Measurements from ENCODE around the gene SLC51B.

The SLC51B gene

DNA sequence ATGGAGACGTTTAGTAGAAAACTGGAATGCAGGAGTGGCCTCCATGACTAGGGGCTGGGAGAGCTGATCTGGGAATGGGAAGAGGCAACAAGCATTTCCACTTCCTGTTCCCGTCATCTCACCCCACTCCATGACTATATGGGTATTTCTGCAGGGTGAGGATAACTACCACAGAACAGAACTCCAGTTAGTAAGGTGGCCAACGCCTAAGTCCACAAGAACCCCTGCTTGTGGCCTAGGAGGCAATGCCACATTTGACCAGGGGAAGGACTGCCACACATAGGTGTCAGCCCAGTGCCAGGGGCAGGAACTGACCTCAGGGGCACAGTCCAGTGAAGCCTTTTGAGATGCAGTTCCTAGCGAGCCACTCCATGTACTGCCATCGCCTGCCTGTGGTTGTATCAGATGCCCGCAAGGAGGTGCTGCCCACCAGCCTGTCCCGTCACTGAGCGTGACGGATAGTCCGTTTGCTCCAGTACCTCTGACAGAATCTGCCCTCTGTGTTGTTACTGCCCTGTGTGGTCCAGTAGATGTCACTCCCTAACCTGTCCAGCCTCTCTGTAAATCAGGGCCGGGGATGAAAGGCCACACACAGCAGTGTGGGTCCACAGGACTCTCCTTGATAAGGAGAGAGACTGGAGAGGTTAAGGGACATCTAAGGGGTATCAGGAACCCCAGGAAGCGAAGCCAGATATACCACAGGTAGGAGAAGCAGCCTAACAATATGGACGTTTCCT, 12.2 kb upstream of the SLC51B start:
- Histone ChIP-seq H3K9ac (ENCODE audit: insufficient read length, low read depth) (no peak overlapping the region), H3K27me3 (ENCODE audit: insufficient read depth, insufficient read length) (no peaks in the 10 kb centered on the region), H3K4me1 (ENCODE audit: insufficient read depth, insufficient read length) (peaks cover 2% of the 10 kb centered on the region), H3K9me3 (ENCODE audit: insufficient read depth, low read length) (no peaks in the 10 kb centered on the region), H3K4me3 (ENCODE audit: insufficient read length, low read depth) (no peak overlapping the region), H3K36me3 (ENCODE audit: insufficient read depth, insufficient read length, low read length) (no peaks in the 10 kb centered on the region)
- peak; percentile 73 for DNase-seq (ENCODE audit: low read depth, low spot score)
- TF ChIP-seq YY1 (IDR thresholded peaks at IDR 0.05; ENCODE audit: insufficient read depth, insufficient read length) (no peak), ZNF274 (IDR thresholded peaks at IDR 0.05; ENCODE audit: low read depth, low read length) (no peak), SUZ12 (IDR thresholded peaks at IDR 0.05; ENCODE audit: extremely low read depth, insufficient read depth, insufficient read length) (no peak)

DNA sequence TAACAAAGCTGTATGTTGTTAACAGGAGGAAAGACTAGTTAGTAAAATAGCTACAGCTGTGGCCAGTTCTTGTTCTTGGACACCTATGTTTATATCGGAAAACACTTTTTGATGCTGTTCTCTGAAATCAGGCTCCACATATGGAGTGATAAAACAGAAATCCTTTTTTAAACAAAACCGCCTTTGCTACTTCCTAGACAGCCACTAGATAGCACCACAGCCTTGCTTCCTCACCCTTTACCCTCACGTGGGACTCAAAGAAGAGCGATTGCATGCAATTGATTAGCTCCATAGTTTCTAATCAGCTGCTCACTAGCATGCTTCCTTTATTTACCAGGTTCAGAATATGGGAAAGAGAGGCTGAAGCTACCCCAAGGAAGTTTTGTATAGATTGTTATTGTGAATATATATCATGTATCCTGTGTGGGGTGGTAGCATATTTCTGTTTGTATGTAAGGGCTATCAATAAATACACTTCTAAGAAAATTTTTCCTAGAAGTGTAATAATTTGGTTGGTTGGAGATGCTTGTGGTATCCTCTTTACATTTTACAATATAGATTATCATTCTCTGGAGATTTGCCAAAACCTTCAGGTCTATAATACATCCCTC, 11.4 kb upstream of the SLC51B start:
- DNase-seq (ENCODE audit: low read depth, low spot score) = no peak

DNA sequence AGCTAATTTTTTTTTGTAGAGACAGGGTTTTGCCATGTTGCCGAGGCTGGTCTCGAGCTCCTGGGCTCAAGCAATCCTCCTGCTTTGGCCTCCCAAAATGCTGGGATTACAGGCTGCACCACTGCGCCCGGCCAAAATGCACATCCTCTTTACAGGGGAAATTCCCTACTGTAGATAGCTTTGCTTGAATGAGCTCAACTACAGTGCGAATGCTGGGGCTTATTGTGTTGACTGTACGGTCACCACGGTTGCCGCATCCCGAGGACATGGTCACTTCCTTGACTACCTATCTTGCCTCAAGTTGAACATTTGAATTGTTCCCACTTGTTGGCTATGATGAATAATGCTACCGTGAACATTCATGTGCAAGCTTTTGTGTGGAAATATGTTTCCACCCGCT, 10.5 kb upstream of the SLC51B start:
- DNase-seq (ENCODE audit: low read depth, low spot score) = no peak
- Histone ChIP-seq H3K27me3 (ENCODE audit: insufficient read depth, insufficient read length) (no peaks in the 10 kb centered on the region), H3K4me3 (ENCODE audit: insufficient read length, low read depth) (no peak overlapping the region), H3K9me3 (ENCODE audit: insufficient read depth, low read length) (no peaks in the 10 kb centered on the region), H3K9ac (ENCODE audit: insufficient read length, low read depth) (no peak overlapping the region), H3K4me1 (ENCODE audit: insufficient read depth, insufficient read length) (no peaks in the 10 kb centered on the region), H3K36me3 (ENCODE audit: insufficient read depth, insufficient read length, low read length) (no peaks in the 10 kb centered on the region)
- TF ChIP-seq ZNF274 (IDR thresholded peaks at IDR 0.05; ENCODE audit: low read depth, low read length) = no peak

More for the DNA sequence above, 11.4 kb upstream of the SLC51B start:
- Histone ChIP-seq H3K9ac (ENCODE audit: insufficient read length, low read depth) (no peak overlapping the region), H3K9me3 (ENCODE audit: insufficient read depth, low read length) (no peaks in the 10 kb centered on the region), H3K4me3 (ENCODE audit: insufficient read length, low read depth) (no peak overlapping the region), H3K4me1 (ENCODE audit: insufficient read depth, insufficient read length) (no peaks in the 10 kb centered on the region), H3K27me3 (ENCODE audit: insufficient read depth, insufficient read length) (no peaks in the 10 kb centered on the region), H3K36me3 (ENCODE audit: insufficient read depth, insufficient read length, low read length) (no peaks in the 10 kb centered on the region)
- no peak for TF ChIP-seq ZNF274 (IDR thresholded peaks at IDR 0.05; ENCODE audit: low read depth, low read length)
- TF ChIP-seq YY1 (IDR thresholded peaks at IDR 0.05; ENCODE audit: insufficient read depth, insufficient read length) = no peak
- TF ChIP-seq SUZ12 (IDR thresholded peaks at IDR 0.05; ENCODE audit: extremely low read depth, insufficient read depth, insufficient read length) = no peak

DNA sequence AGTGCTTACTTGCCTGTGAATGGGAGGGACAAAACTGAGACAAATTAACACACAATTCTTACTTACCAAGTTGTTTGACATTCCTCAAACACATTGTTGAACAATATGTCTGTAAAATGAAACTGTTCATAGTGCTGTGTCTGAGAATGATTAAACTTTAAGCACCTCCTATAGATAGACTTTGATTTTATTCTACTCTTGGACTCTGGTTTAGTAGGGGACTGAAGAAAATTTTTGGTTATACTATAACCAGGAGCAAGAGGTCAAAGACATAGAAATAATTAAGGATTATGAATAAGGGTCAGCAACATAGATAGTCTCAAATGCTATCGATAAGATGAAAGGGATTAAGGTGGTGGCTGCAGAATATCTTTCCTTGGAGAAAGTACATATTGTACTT, 7.9 kb upstream of the SLC51B start:
- no peak for TF ChIP-seq SUZ12 (IDR thresholded peaks at IDR 0.05; ENCODE audit: extremely low read depth, insufficient read depth, insufficient read length)
- no peak for TF ChIP-seq ZNF274 (IDR thresholded peaks at IDR 0.05; ENCODE audit: low read depth, low read length)
- TF ChIP-seq YY1 (IDR thresholded peaks at IDR 0.05; ENCODE audit: insufficient read depth, insufficient read length) = no peak
- no peak for DNase-seq (ENCODE audit: low read depth, low spot score)
- no peak overlapping the region for H3K4me3 ChIP-seq (ENCODE audit: insufficient read length, low read depth)
- no peaks in the 10 kb centered on the region for H3K9me3 ChIP-seq (ENCODE audit: insufficient read depth, low read length)
- no peaks in the 10 kb centered on the region for H3K27me3 ChIP-seq (ENCODE audit: insufficient read depth, insufficient read length)
- H3K36me3 ChIP-seq (ENCODE audit: insufficient read depth, insufficient read length, low read length) = no peaks in the 10 kb centered on the region
- no peak overlapping the region for H3K9ac ChIP-seq (ENCODE audit: insufficient read length, low read depth)
- H3K4me1 ChIP-seq (ENCODE audit: insufficient read depth, insufficient read length) = no peaks in the 10 kb centered on the region

DNA sequence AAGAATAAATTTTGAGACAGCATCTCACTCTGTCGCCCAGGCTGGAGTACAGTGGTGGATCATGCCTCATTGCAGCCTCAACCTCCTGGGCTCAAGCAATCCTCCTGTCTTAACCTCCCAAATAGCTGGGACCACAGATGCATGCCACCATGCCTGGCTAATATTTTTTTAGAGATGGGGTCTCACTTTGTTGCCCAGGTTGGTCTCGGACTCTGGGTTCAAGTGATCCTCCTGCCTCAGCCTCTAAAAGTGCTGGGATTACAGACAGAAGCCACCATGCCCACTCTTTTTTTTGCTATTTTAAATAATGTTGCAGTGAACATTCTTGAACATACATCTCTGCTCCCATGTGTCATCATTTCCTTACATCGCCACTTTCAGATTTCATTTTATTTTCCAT, 6.8 kb upstream of the SLC51B start:
- Histone ChIP-seq H3K4me1 (ENCODE audit: insufficient read depth, insufficient read length) (no peaks in the 10 kb centered on the region), H3K4me3 (ENCODE audit: insufficient read length, low read depth) (no peak overlapping the region), H3K9ac (ENCODE audit: insufficient read length, low read depth) (no peak overlapping the region), H3K36me3 (ENCODE audit: insufficient read depth, insufficient read length, low read length) (no peaks in the 10 kb centered on the region), H3K9me3 (ENCODE audit: insufficient read depth, low read length) (no peaks in the 10 kb centered on the region), H3K27me3 (ENCODE audit: insufficient read depth, insufficient read length) (no peaks in the 10 kb centered on the region)
- DNase-seq (ENCODE audit: low read depth, low spot score) = no peak
- TF ChIP-seq ZNF274 (IDR thresholded peaks at IDR 0.05; ENCODE audit: low read depth, low read length) = no peak
- TF ChIP-seq YY1 (IDR thresholded peaks at IDR 0.05; ENCODE audit: insufficient read depth, insufficient read length) = no peak
- TF ChIP-seq SUZ12 (IDR thresholded peaks at IDR 0.05; ENCODE audit: extremely low read depth, insufficient read depth, insufficient read length) = no peak

DNA sequence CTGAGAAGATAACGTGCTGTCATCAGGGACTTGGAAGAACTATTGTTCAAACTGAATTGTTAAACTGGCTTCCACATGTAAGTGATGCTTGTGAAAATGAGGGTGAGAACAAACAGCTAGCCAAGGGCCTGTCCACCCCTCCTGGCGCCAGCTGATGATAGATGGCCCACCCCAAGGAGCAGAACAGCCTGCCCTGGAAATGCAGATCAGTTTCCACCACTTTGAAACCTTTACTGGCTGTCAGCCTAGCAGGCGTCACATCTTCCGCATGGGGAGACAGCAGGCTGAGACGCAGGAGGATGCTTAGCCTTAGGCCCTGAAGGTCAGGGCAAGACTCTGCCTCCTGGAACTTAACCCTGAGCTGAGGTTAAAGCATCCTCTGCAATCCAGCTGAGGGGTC, 6.4 kb upstream of the SLC51B start:
- Histone ChIP-seq H3K9ac (ENCODE audit: insufficient read length, low read depth) (no peak overlapping the region), H3K4me3 (ENCODE audit: insufficient read length, low read depth) (no peak overlapping the region), H3K36me3 (ENCODE audit: insufficient read depth, insufficient read length, low read length) (no peaks in the 10 kb centered on the region), H3K27me3 (ENCODE audit: insufficient read depth, insufficient read length) (no peaks in the 10 kb centered on the region), H3K9me3 (ENCODE audit: insufficient read depth, low read length) (no peaks in the 10 kb centered on the region), H3K4me1 (ENCODE audit: insufficient read depth, insufficient read length) (no peaks in the 10 kb centered on the region)
- no peak for DNase-seq (ENCODE audit: low read depth, low spot score)
- no peak for TF ChIP-seq YY1 (IDR thresholded peaks at IDR 0.05; ENCODE audit: insufficient read depth, insufficient read length)
- no peak for TF ChIP-seq ZNF274 (IDR thresholded peaks at IDR 0.05; ENCODE audit: low read depth, low read length)
- no peak for TF ChIP-seq SUZ12 (IDR thresholded peaks at IDR 0.05; ENCODE audit: extremely low read depth, insufficient read depth, insufficient read length)

DNA sequence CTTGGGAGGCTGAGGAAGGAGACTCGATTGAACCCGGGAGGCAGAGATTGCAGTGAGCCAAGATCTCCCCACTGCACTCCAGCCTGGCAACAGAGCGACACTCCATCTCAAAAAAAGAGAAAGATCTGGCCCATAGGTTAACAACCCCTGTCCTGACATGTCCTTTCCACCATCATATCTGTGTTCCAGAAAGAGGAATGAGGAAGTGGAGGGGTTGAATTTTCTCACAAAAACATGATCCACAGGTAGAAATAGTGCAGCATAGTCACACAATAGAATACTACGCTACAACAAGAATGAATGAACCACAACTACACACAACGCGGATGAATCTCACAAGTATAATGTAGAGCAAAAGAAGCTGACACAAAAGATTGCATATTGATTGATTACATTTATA, 4.7 kb upstream of the SLC51B start:
- no peak overlapping the region for H3K9ac ChIP-seq (ENCODE audit: insufficient read length, low read depth)
- H3K4me1 ChIP-seq (ENCODE audit: insufficient read depth, insufficient read length) = no peaks in the 10 kb centered on the region
- H3K27me3 ChIP-seq (ENCODE audit: insufficient read depth, insufficient read length) = no peaks in the 10 kb centered on the region
- no peak for DNase-seq (ENCODE audit: low read depth, low spot score)
- no peaks in the 10 kb centered on the region for H3K36me3 ChIP-seq (ENCODE audit: insufficient read depth, insufficient read length, low read length)
- no peak for TF ChIP-seq SUZ12 (IDR thresholded peaks at IDR 0.05; ENCODE audit: extremely low read depth, insufficient read depth, insufficient read length)
- no peak for TF ChIP-seq YY1 (IDR thresholded peaks at IDR 0.05; ENCODE audit: insufficient read depth, insufficient read length)
- no peak for TF ChIP-seq ZNF274 (IDR thresholded peaks at IDR 0.05; ENCODE audit: low read depth, low read length)
- H3K4me3 ChIP-seq (ENCODE audit: insufficient read length, low read depth) = no peak overlapping the region
- H3K9me3 ChIP-seq (ENCODE audit: insufficient read depth, low read length) = no peaks in the 10 kb centered on the region
